HepG2 (cell line): ENCODE results near the gene FCER1G. TPM values are rescaled to one million over a fixed set of nuclear protein-coding genes. Genes with fewer than 3 reads are reported as not detected.

ENCODE experiments used
- CBX5 ChIP-seq: sonication (generic); formaldehyde crosslinking; IDR thresholded peaks from 2 replicates; pipeline ENCODE4 v1.4.0; 2020; ENCODE audit warnings: missing genetic modification reagents, borderline replicate concordance
- CCAR2 ChIP-seq: fragments of 200-400 bp; formaldehyde crosslinking; optimal IDR thresholded peaks from 2 replicates; pipeline ENCODE3; 2018; ENCODE audit warnings: low read depth, mild to moderate bottlenecking, low read length, moderate library complexity
- GPN1 ChIP-seq: sonication (generic); formaldehyde crosslinking; IDR thresholded peaks from 2 replicates; pipeline ENCODE4 v1.5.1; 2020; ENCODE audit warnings: missing genetic modification reagents, borderline replicate concordance
- LCORL ChIP-seq, 2 experiments: fragments of 450-650 bp in 1 of 2; sonication (generic) in 1 of 2; formaldehyde crosslinking in 1 of 2; IDR thresholded peaks; 2 replicates each; pipeline versions ENCODE4 v1.5.0 to v1.6.1; 2017 to 2020; ENCODE audit warnings: antibody characterized with exemption in 1 of 2, missing genetic modification reagents in 1 of 2
- TRIM24 ChIP-seq: sonication (generic); formaldehyde crosslinking; IDR thresholded peaks from 2 replicates; pipeline ENCODE4 v1.8.0; 2022; ENCODE audit warnings: mild to moderate bottlenecking, missing genetic modification reagents
- ZBTB38 ChIP-seq: sonication (generic); formaldehyde crosslinking; IDR thresholded peaks from 2 replicates; pipeline ENCODE4 v1.5.1; 2020; ENCODE audit warnings: mild to moderate bottlenecking, missing genetic modification reagents
- ZFP90 ChIP-seq: sonication (generic); formaldehyde crosslinking; IDR thresholded peaks from 2 replicates; pipeline ENCODE4 v1.8.0; 2022; ENCODE audit warnings: missing genetic modification reagents, mild to moderate bottlenecking, inconsistent platforms, borderline replicate concordance
- polyA plus RNA-seq, 8 experiments: library from polyadenylated mRNA; depleted of rRNA in 3 of 8; stranded (reverse) in 7 of 8; unstranded in 1 of 8; fragments of >200 nt; fragmentation: Illumina TruSeq in 4 of 8; extraction: Trizol in 4 of 8; gene quantifications; 2 replicates each; pipeline versions ENCODE4 v1.2.1 to v1.2.3, GENCODE V29; 2011 to 2016; ENCODE audit warnings: low read depth in 4 of 8, missing spikeins in 1 of 8, mixed read lengths in 1 of 8; ENCODE audit not compliant: insufficient read depth in 1 of 8
- total RNA-seq, 5 experiments: library from RNA; depleted of rRNA; stranded (reverse); fragments of >200 nt; fragmentation: Illumina TruSeq; extraction: Trizol; gene quantifications; 2 replicates each; pipeline ENCODE4 v1.2.3, GENCODE V29; 2016; ENCODE audit warnings: low read depth in 1 of 5
- TF ChIP-seq, protein P1 (sequence below): IDR thresholded peaks from 2 replicates; pipeline ENCODE4 v1.6.1; 2016; ENCODE audit warnings: missing compliant biosample characterization, missing genetic modification reagents, borderline replicate concordance
- TF ChIP-seq, protein P2 (sequence below): sonication (generic); formaldehyde crosslinking; IDR thresholded peaks from 2 replicates; pipeline ENCODE4 v1.4.0; 2020; ENCODE audit warnings: missing genetic modification reagents, borderline replicate concordance

FCER1G gene
- total and polyA plus RNA-seq, 2 of the 13 experiments (the other 11 are each of a cell fraction or from before 2014, with no cell fraction given): 1.3 to 6.4 TPM

DNA sequence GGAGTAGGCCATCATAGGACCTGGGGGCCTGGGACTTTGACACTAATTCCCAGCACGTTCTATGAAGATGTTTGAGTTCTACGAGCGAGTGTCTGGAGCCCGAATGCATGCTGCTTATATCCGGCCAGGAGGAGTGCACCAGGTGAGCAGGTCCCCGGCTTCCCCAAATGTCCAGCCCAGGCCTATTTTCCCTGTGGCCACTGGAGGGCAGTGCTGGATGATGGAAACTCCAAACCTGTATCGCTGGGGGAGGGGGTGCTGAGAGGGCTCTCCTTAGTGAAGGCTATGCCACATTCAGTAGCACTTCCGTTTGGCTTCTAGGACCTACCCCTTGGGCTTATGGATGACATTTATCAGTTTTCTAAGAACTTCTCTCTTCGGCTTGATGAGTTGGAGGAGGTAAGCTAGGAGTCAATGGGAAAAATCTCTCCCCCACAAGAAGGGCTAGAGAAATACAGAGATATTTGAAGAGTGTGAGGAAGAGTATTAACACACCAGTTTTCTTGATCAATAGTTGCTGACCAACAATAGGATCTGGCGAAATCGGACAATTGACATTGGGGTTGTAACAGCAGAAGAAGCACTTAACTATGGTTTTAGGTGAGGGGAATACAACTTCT, 5.2 kb upstream of the FCER1G start (continued):
- TF ChIP-seq, protein P1, sequence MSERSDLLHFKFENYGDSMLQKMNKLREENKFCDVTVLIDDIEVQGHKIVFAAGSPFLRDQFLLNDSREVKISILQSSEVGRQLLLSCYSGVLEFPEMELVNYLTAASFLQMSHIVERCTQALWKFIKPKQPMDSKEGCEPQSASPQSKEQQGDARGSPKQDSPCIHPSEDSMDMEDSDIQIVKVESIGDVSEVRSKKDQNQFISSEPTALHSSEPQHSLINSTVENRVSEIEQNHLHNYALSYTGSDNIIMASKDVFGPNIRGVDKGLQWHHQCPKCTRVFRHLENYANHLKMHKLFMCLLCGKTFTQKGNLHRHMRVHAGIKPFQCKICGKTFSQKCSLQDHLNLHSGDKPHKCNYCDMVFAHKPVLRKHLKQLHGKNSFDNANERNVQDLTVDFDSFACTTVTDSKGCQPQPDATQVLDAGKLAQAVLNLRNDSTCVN: no peak
- TF ChIP-seq CBX5 (CRISPR knock-in tag) (peak; percentile 52; the same call in 1 of the 2 replicates), TRIM24 (CRISPR knock-in tag) (no peak), GPN1 (no peak), ZBTB38 (CRISPR knock-in tag) (no peak), CCAR2 (peak; percentile 28), ZFP90 (CRISPR knock-in tag) (no peak), LCORL (IDR thresholded peaks at IDR 0.05) (no peak), LCORL (CRISPR knock-in tag; IDR thresholded peaks at IDR 0.05) (peak; percentile 42; the same call in 1 of the 2 replicates)
- TF ChIP-seq, protein P2, sequence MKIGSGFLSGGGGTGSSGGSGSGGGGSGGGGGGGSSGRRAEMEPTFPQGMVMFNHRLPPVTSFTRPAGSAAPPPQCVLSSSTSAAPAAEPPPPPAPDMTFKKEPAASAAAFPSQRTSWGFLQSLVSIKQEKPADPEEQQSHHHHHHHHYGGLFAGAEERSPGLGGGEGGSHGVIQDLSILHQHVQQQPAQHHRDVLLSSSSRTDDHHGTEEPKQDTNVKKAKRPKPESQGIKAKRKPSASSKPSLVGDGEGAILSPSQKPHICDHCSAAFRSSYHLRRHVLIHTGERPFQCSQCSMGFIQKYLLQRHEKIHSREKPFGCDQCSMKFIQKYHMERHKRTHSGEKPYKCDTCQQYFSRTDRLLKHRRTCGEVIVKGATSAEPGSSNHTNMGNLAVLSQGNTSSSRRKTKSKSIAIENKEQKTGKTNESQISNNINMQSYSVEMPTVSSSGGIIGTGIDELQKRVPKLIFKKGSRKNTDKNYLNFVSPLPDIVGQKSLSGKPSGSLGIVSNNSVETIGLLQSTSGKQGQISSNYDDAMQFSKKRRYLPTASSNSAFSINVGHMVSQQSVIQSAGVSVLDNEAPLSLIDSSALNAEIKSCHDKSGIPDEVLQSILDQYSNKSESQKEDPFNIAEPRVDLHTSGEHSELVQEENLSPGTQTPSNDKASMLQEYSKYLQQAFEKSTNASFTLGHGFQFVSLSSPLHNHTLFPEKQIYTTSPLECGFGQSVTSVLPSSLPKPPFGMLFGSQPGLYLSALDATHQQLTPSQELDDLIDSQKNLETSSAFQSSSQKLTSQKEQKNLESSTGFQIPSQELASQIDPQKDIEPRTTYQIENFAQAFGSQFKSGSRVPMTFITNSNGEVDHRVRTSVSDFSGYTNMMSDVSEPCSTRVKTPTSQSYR (CRISPR knock-in tag): peak; percentile 94
